SU-DHL-6 (cell line): ENCODE data around the gene OSBPL9.

Experiments used
- EZH2phosphoT487 ChIP-seq: fragments of 200-600 bp; sonication (generic), shearing (Covaris generic); conservative IDR thresholded peaks from 2 replicates; pipeline ENCODE4 v1.6.1; 2018; ENCODE audit warnings: mild to moderate bottlenecking, antibody characterized with exemption, low read length, moderate library complexity, mixed read lengths
- TF ChIP-seq, protein P1 (sequence below): fragments of 200-600 bp; sonication (generic); IDR thresholded peaks from one replicate; pipeline ENCODE4 v1.5.1; 2017; ENCODE audit warnings: antibody characterized with exemption, mild to moderate bottlenecking, low read length, moderate library complexity; ENCODE audit not compliant: insufficient read depth, poor library complexity, severe bottlenecking

DNA sequence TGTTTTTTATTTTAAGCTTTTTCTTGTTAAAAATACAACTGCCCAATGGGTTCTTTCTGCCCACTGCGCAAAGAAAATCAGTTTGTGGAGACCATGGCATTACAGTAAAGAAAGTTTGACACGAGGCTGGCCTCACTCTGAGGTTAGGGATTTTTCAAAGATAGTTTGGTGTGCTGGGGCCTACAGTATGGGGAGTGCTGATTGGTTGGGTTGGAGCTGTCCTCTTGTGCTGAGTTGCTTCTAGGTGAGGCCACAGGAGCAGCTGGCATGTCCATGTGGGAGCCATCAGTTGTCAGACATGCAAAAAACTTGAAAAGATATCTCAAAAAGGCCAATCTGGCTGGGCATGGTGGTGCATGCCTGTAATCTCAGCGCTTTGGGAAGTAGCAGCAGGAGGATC, 14.0 kb downstream of the OSBPL9 start:
- TF ChIP-seq, protein P1, sequence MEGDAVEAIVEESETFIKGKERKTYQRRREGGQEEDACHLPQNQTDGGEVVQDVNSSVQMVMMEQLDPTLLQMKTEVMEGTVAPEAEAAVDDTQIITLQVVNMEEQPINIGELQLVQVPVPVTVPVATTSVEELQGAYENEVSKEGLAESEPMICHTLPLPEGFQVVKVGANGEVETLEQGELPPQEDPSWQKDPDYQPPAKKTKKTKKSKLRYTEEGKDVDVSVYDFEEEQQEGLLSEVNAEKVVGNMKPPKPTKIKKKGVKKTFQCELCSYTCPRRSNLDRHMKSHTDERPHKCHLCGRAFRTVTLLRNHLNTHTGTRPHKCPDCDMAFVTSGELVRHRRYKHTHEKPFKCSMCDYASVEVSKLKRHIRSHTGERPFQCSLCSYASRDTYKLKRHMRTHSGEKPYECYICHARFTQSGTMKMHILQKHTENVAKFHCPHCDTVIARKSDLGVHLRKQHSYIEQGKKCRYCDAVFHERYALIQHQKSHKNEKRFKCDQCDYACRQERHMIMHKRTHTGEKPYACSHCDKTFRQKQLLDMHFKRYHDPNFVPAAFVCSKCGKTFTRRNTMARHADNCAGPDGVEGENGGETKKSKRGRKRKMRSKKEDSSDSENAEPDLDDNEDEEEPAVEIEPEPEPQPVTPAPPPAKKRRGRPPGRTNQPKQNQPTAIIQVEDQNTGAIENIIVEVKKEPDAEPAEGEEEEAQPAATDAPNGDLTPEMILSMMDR = no peak
- TF ChIP-seq EZH2phosphoT487 = no peak
